HepG2 (cell line): Measurements from ENCODE around the gene NT5C3B. TPM values are rescaled to one million over a fixed set of nuclear protein-coding genes. Genes with fewer than 3 reads are reported as not detected.

Experiments
- ATAC-seq: fragments of 200-7000 bp; cut with Tn5 transposase; 3 replicates; pipeline ENCODE4 v1.9.1; 2020; ENCODE audit warnings: mild to moderate bottlenecking, moderate library complexity
- BruUV-seq: library from RNA; stranded (reverse); fragments of 400-500 nt; replicated peaks from 2 replicates; lab custom pipeline; 2021; lab: Mats Ljungman, UMichigan
- CTCF ChIA-PET: fragments of 300-600 bp; formaldehyde crosslinking; extraction: SDS; loops from one replicate; lab custom pipeline; 2021; ENCODE audit warnings: low total read pairs, inconsistent platforms, low intra/inter-chr PET ratio; lab: Yijun Ruan, JAX
- POLR2A ChIA-PET: fragments of 350-600 bp; sonication (Branson Sonifier 250); formaldehyde crosslinking; loops from one replicate; lab custom pipeline; 2020; ENCODE audit warnings: antibody characterized with exemption, inconsistent platforms; lab: Yijun Ruan, JAX
- DNase-seq: peaks from one replicate; pipeline ENCODE4 v3.0.0-alpha.2; 2015; ENCODE audit warnings: low spot score
- FAIRE-seq: peaks from 3 replicates; lab custom pipeline; 2011; peaks lifted over from hg19 to GRCh38; lab: Jason Lieb, UNC
- H2AFZ ChIP-seq: one replicate; pipeline ENCODE4 v1.6.1; 2011; ENCODE audit warnings: low read length, inconsistent platforms
- H3K27ac ChIP-seq: fragments of 300-600 bp; 3 replicates; pipeline ENCODE4 v1.8.0; 2011; ENCODE audit warnings: mixed run types, mild to moderate bottlenecking, mixed read lengths, low read length, inconsistent platforms; ENCODE audit not compliant: insufficient read depth; ENCODE audit errors: extremely low read length
- H3K27me3 ChIP-seq, 2 experiments: fragments of 200-600 bp in 1 of 2; 2 replicates in 1 of 2; 3 replicates in 1 of 2; pipeline versions ENCODE4 v1.6.0 to v1.8.0; 2011; ENCODE audit warnings: low read length in 2 of 2, mild to moderate bottlenecking in 2 of 2, moderate library complexity in 2 of 2, inconsistent platforms in 1 of 2; ENCODE audit not compliant: insufficient read depth in 2 of 2, control insufficient read depth in 1 of 2
- H3K36me3 ChIP-seq, 2 experiments: fragments of 200-600 bp in 1 of 2; replicated peaks in 1 of 2; 2 replicates in 1 of 2; 3 replicates in 1 of 2; pipeline versions ENCODE4 v1.5.1 to v1.8.0; 2011; ENCODE audit warnings: low read length in 2 of 2, inconsistent platforms in 1 of 2; ENCODE audit not compliant: insufficient read depth in 2 of 2, control insufficient read depth in 1 of 2
- H3K4me1 ChIP-seq: 2 replicates; pipeline ENCODE4 v1.5.1; 2012; ENCODE audit warnings: low read length, inconsistent platforms; ENCODE audit not compliant: insufficient read depth
- H3K4me2 ChIP-seq: 2 replicates; pipeline ENCODE4 v1.6.0; 2011; ENCODE audit warnings: low read depth, low read length, inconsistent platforms
- H3K4me3 ChIP-seq, 3 experiments: fragments of 200-600 bp in 1 of 3; sonication (generic), shearing (Covaris generic) in 1 of 3; replicated peaks in 1 of 3; 2 replicates each; pipeline ENCODE4 v1.5.1; 2011 to 2016; ENCODE audit warnings: low read length in 3 of 3, inconsistent platforms in 2 of 3, low read depth in 2 of 3, mild to moderate bottlenecking in 2 of 3, control low read depth in 1 of 3, mixed read lengths in 1 of 3; ENCODE audit not compliant: insufficient read depth in 1 of 3
- H3K79me2 ChIP-seq: one replicate; pipeline ENCODE4 v1.6.1; 2011; ENCODE audit warnings: low read length, inconsistent platforms; ENCODE audit not compliant: insufficient read depth
- H3K9ac ChIP-seq: 2 replicates; pipeline ENCODE4 v1.6.0; 2011; ENCODE audit warnings: mild to moderate bottlenecking, low read depth, low read length, inconsistent platforms; ENCODE audit not compliant: insufficient read depth
- H3K9me3 ChIP-seq: 2 replicates; pipeline ENCODE4 v1.5.1; 2012; ENCODE audit warnings: mild to moderate bottlenecking, low read length
- H4K20me1 ChIP-seq: 2 replicates; pipeline ENCODE4 v1.6.0; 2011; ENCODE audit warnings: inconsistent platforms, mild to moderate bottlenecking, low read length, moderate library complexity; ENCODE audit not compliant: insufficient read depth
- ATF7-NPFF ChIP-seq: sonication (generic); formaldehyde crosslinking; IDR thresholded peaks from 2 replicates; pipeline ENCODE4 v1.8.1; 2023; ENCODE audit warnings: mild to moderate bottlenecking, low read depth, missing genetic modification reagents, moderate library complexity
- CC2D1A ChIP-seq: sonication (generic); formaldehyde crosslinking; IDR thresholded peaks from 2 replicates; pipeline ENCODE4 v1.8.1; 2023; ENCODE audit warnings: mild to moderate bottlenecking, missing genetic modification reagents
- FOSL2 ChIP-seq: sonication (generic); formaldehyde crosslinking; IDR thresholded peaks from 2 replicates; pipeline ENCODE4 v1.4.0; 2020; ENCODE audit warnings: missing genetic modification reagents
- FOXM1 ChIP-seq: sonication (generic); formaldehyde crosslinking; IDR thresholded peaks from 2 replicates; pipeline ENCODE4 v1.5.0; 2020; ENCODE audit warnings: missing genetic modification reagents
- HES4 ChIP-seq: sonication (generic); formaldehyde crosslinking; IDR thresholded peaks from 2 replicates; pipeline ENCODE4 v1.9.0; 2021; ENCODE audit warnings: mild to moderate bottlenecking, missing genetic modification reagents, borderline replicate concordance
- ISX ChIP-seq: sonication (generic); formaldehyde crosslinking; conservative IDR thresholded peaks from 2 replicates; pipeline ENCODE4 v1.5.0; 2020; ENCODE audit warnings: missing genetic modification reagents
- LCORL ChIP-seq, 2 experiments: fragments of 450-650 bp in 1 of 2; sonication (generic) in 1 of 2; formaldehyde crosslinking in 1 of 2; IDR thresholded peaks; 2 replicates each; pipeline versions ENCODE4 v1.5.0 to v1.6.1; 2017 to 2020; ENCODE audit warnings: antibody characterized with exemption in 1 of 2, missing genetic modification reagents in 1 of 2
- MTF1 ChIP-seq: sonication (generic); formaldehyde crosslinking; IDR thresholded peaks from 2 replicates; pipeline ENCODE4 v1.5.0; 2020; ENCODE audit warnings: missing genetic modification reagents
- NFKB2 ChIP-seq: sonication (generic); formaldehyde crosslinking; IDR thresholded peaks from 2 replicates; pipeline ENCODE4 v1.4.0; 2020; ENCODE audit warnings: missing genetic modification reagents, borderline replicate concordance
- ZNF232 ChIP-seq: sonication (generic); formaldehyde crosslinking; IDR thresholded peaks from 2 replicates; pipeline ENCODE4 v1.4.0; 2020; ENCODE audit warnings: missing genetic modification reagents, borderline replicate concordance
- ZNF510 ChIP-seq: sonication (generic); formaldehyde crosslinking; IDR thresholded peaks from 2 replicates; pipeline ENCODE4 v1.4.0; 2020; ENCODE audit warnings: low read depth, mild to moderate bottlenecking, missing genetic modification reagents
- ZNF629 ChIP-seq: sonication (generic); formaldehyde crosslinking; conservative IDR thresholded peaks from 2 replicates; pipeline ENCODE4 v1.5.0; 2020; ENCODE audit warnings: missing genetic modification reagents
- WGBS: methylation state at CpG from one replicate; pipeline ENCODE4 v1.1.6; 2017; ENCODE audit warnings: low lambda C conversion rate; 5-methylcytosine and 5-hydroxymethylcytosine counted together
- in situ Hi-C: cut with HindIII; loops from 2 replicates; pipeline ENCODE4 v1.10.0; 2017; ENCODE audit warnings: low pct_unique_long_range_greater_than_20kb; ENCODE audit not compliant: extremely low pct_ligation_motif_present
- intact Hi-C: fragments of 100-400 bp; cut with micrococcal nuclease; formaldehyde crosslinking; loops from one replicate; pipeline ENCODE4 v1.10.0; 2022; ENCODE audit not compliant: unreplicated experiment
- polyA plus RNA-seq, 8 experiments: library from polyadenylated mRNA; depleted of rRNA in 3 of 8; stranded (reverse) in 7 of 8; unstranded in 1 of 8; fragments of >200 nt; fragmentation: Illumina TruSeq in 4 of 8; extraction: Trizol in 4 of 8; gene quantifications; 2 replicates each; pipeline versions ENCODE4 v1.2.1 to v1.2.3, GENCODE V29; 2011 to 2016; ENCODE audit warnings: low read depth in 4 of 8, missing spikeins in 1 of 8, mixed read lengths in 1 of 8; ENCODE audit not compliant: insufficient read depth in 1 of 8
- total RNA-seq, 5 experiments: library from RNA; depleted of rRNA; stranded (reverse); fragments of >200 nt; fragmentation: Illumina TruSeq; extraction: Trizol; gene quantifications; 2 replicates each; pipeline ENCODE4 v1.2.3, GENCODE V29; 2016; ENCODE audit warnings: low read depth in 1 of 5
- TF ChIP-seq, protein P1 (sequence below): sonication (generic); formaldehyde crosslinking; IDR thresholded peaks from 2 replicates; pipeline ENCODE4 v1.8.0; 2022; ENCODE audit warnings: mild to moderate bottlenecking, missing genetic modification reagents, moderate library complexity
- TF ChIP-seq, protein P2 (sequence below): sonication (generic); formaldehyde crosslinking; IDR thresholded peaks from 2 replicates; pipeline ENCODE4 v1.5.0; 2020; ENCODE audit warnings: missing genetic modification reagents, mild to moderate bottlenecking, borderline replicate concordance
- TF ChIP-seq, protein P3 (sequence below): sonication (generic); formaldehyde crosslinking; IDR thresholded peaks from 2 replicates; pipeline ENCODE4 v1.5.0; 2020; ENCODE audit warnings: mild to moderate bottlenecking, missing genetic modification reagents, moderate library complexity
- TF ChIP-seq, protein P4 (sequence below): sonication (generic); formaldehyde crosslinking; IDR thresholded peaks from 2 replicates; pipeline ENCODE4 v1.5.0; 2020; ENCODE audit warnings: missing genetic modification reagents, mild to moderate bottlenecking, borderline replicate concordance
- TF ChIP-seq, protein P5 (sequence below): sonication (generic); formaldehyde crosslinking; IDR thresholded peaks from 2 replicates; pipeline ENCODE4 v1.8.0; 2022; ENCODE audit warnings: mild to moderate bottlenecking, missing genetic modification reagents, borderline replicate concordance

NT5C3B gene
- total and polyA plus RNA-seq, 2 of the 13 experiments (the other 11 are each of a cell fraction or from before 2014, with no cell fraction given), result 104 to 126 TPM

DNA sequence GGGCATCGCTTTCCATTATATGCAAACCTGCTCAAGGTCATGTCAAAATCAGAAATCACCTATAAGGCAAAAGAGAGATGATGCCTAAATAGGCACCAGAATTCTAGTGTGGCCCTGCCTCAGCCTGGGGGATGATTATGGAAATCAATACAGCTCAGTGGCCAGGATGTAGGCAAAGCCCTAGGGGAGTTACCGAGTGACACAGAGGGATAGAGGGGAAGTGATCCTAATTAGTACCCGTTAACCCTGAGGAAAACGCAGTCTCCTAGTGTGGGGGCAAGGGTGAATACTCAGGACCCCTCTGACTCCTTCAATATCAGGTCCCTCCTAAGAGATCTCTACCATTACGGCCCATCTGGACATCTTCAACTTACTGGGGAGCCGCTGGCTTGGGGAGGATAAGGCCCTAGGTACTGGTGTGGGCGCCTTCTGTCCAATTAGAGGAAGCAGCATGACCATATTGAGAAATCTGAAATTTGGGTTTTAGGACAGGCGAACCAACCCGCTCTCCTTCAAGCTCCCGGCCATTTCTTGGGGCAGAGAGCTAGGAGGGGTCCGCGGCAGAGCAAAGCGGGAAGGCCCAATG, 725 bp downstream of the NT5C3B start:
- DNase-seq (no peak), FAIRE-seq (no peak), ATAC-seq (peak; percentile 52)
- peaks cover 38% of the 10 kb centered on the region for H3K4me1 ChIP-seq
- H3K36me3 ChIP-seq, result peaks cover 11 to 22% of the 10 kb centered on the region in 2 experiments
- TSS peak; percentile 56 for BruUV-seq
- intact Hi-C loops (no loop called here), in situ Hi-C loops (no loop called here)
- peaks cover 9% of the 10 kb centered on the region for H3K79me2 ChIP-seq
- WGBS, result 14% methylated on average over 13 of the region's 13 CpGs
- H3K4me2 ChIP-seq, result peak overlapping the region; percentile 80
- H4K20me1 ChIP-seq, result no peaks in the 10 kb centered on the region
- CTCF ChIA-PET, result no interaction called here
- POLR2A ChIA-PET, result interaction anchor here (1.4 to 1.9 kb wide), 2 partner anchors 23 to 124 kb away, joined by 4 to 9 read pairs; partner anchors contain the start of genes FKBP10 and P3H4
- peak overlapping the region; percentile 53 for H3K27ac ChIP-seq
- H3K4me3 ChIP-seq, result peak overlapping the region; percentile 77 to 94 (median 93)
- H3K9ac ChIP-seq, result peak overlapping the region; percentile 82
- H3K9me3 ChIP-seq, result no peaks in the 10 kb centered on the region
- H3K27me3 ChIP-seq, result no peaks in the 10 kb centered on the region
- H2AFZ ChIP-seq, result no peak overlapping the region
- TF ChIP-seq, protein P1, sequence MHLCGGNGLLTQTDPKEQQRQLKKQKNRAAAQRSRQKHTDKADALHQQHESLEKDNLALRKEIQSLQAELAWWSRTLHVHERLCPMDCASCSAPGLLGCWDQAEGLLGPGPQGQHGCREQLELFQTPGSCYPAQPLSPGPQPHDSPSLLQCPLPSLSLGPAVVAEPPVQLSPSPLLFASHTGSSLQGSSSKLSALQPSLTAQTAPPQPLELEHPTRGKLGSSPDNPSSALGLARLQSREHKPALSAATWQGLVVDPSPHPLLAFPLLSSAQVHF (CRISPR knock-in tag), result 0 out of 2 replicates have a peak, but pooled peaks have one; percentile 0
- 0 out of 2 replicates have a peak, but pooled peaks have one; percentile 11 for TF ChIP-seq ZNF510 (CRISPR knock-in tag)
- 0 out of 2 replicates have a peak, but pooled peaks have one; percentile 27 for TF ChIP-seq ZNF232 (CRISPR knock-in tag)
- TF ChIP-seq CC2D1A (CRISPR knock-in tag), result no peak
- TF ChIP-seq NFKB2 (CRISPR knock-in tag), result no peak
- TF ChIP-seq LCORL (IDR thresholded peaks at IDR 0.05), result no peak
- peak; percentile 39; the same call in 1 of the 2 replicates for TF ChIP-seq LCORL (CRISPR knock-in tag; IDR thresholded peaks at IDR 0.05)
- TF ChIP-seq ATF7-NPFF (CRISPR knock-in tag), result 0 out of 2 replicates have a peak, but pooled peaks have one; percentile 60
- TF ChIP-seq, protein P2, sequence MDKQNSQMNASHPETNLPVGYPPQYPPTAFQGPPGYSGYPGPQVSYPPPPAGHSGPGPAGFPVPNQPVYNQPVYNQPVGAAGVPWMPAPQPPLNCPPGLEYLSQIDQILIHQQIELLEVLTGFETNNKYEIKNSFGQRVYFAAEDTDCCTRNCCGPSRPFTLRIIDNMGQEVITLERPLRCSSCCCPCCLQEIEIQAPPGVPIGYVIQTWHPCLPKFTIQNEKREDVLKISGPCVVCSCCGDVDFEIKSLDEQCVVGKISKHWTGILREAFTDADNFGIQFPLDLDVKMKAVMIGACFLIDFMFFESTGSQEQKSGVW (CRISPR knock-in tag), result 0 out of 2 replicates have a peak, but pooled peaks have one; percentile 2
- TF ChIP-seq, protein P3, sequence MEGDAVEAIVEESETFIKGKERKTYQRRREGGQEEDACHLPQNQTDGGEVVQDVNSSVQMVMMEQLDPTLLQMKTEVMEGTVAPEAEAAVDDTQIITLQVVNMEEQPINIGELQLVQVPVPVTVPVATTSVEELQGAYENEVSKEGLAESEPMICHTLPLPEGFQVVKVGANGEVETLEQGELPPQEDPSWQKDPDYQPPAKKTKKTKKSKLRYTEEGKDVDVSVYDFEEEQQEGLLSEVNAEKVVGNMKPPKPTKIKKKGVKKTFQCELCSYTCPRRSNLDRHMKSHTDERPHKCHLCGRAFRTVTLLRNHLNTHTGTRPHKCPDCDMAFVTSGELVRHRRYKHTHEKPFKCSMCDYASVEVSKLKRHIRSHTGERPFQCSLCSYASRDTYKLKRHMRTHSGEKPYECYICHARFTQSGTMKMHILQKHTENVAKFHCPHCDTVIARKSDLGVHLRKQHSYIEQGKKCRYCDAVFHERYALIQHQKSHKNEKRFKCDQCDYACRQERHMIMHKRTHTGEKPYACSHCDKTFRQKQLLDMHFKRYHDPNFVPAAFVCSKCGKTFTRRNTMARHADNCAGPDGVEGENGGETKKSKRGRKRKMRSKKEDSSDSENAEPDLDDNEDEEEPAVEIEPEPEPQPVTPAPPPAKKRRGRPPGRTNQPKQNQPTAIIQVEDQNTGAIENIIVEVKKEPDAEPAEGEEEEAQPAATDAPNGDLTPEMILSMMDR (CRISPR knock-in tag), result no peak
- no peak for TF ChIP-seq MTF1 (CRISPR knock-in tag)
- no peak for TF ChIP-seq ISX (CRISPR knock-in tag)
- TF ChIP-seq, protein P4, sequence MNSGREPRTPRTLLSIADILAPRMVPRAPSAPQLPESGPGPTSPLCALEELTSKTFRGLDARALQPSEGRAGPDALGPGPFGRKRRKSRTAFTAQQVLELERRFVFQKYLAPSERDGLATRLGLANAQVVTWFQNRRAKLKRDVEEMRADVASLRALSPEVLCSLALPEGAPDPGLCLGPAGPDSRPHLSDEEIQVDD (CRISPR knock-in tag), result no peak
- TF ChIP-seq, protein P5, sequence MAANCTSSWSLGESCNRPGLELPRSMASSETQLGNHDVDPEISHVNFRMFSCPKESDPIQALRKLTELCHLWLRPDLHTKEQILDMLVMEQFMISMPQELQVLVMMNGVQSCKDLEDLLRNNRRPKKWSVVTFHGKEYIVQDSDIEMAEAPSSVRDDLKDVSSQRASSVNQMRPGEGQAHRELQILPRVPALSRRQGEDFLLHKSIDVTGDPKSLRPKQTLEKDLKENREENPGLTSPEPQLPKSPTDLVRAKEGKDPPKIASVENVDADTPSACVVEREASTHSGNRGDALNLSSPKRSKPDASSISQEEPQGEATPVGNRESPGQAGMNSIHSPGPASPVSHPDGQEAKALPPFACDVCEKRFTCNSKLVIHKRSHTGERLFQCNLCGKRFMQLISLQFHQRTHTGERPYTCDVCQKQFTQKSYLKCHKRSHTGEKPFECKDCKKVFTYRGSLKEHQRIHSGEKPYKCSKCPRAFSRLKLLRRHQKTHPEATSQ (CRISPR knock-in tag), result no peak
- no peak for TF ChIP-seq ZNF629
- 0 out of 2 replicates have a peak, but pooled peaks have one; percentile 2 for TF ChIP-seq FOSL2 (CRISPR knock-in tag)
- no peak for TF ChIP-seq FOXM1 (CRISPR knock-in tag)
- 0 out of 2 replicates have a peak, but pooled peaks have one; percentile 4 for TF ChIP-seq HES4
